K562 (cell line): ENCODE results near the gene NAPB. TPM values are rescaled to one million over a fixed set of nuclear protein-coding genes. Genes with fewer than 3 reads are reported as not detected.

Experiments
- ATF6 ChIP-seq: sonication (generic); formaldehyde crosslinking; IDR thresholded peaks from 2 replicates; pipeline ENCODE4 v1.4.0; 2020; ENCODE audit warnings: mild to moderate bottlenecking, missing genetic modification reagents
- CUX1 ChIP-seq: fragments of 200-800 bp; sonication (Bioruptor generic); IDR thresholded peaks from 2 replicates; pipeline ENCODE4 v1.6.1; 2016; ENCODE audit warnings: missing genetic modification characterization, missing compliant biosample characterization
- DMBX1 ChIP-seq: fragments of 250-450 bp; sonication (Bioruptor Pico); IDR thresholded peaks from 2 replicates; pipeline ENCODE4 v1.8.0; 2022; ENCODE audit warnings: inconsistent platforms, mild to moderate bottlenecking, moderate library complexity, borderline replicate concordance
- ELK3 ChIP-seq: fragments of 450-650 bp; formaldehyde crosslinking; IDR thresholded peaks from 2 replicates; pipeline ENCODE4 v1.4.0; 2020; ENCODE audit warnings: mild to moderate bottlenecking
- GTF2E2 ChIP-seq: fragments of 200-800 bp; sonication (Bioruptor generic); IDR thresholded peaks from 2 replicates; pipeline ENCODE4 v1.6.1; 2016; ENCODE audit warnings: missing genetic modification characterization, missing compliant biosample characterization
- HDAC6 ChIP-seq: IDR thresholded peaks from 2 replicates; pipeline ENCODE4 v1.6.1; 2012; ENCODE audit warnings: low read depth, mild to moderate bottlenecking, control low read depth, inconsistent platforms, low read length, moderate library complexity
- HMGN3 ChIP-seq: IDR thresholded peaks from 2 replicates; pipeline ENCODE4 v1.6.1; 2011; ENCODE audit warnings: borderline replicate concordance, low read depth, mild to moderate bottlenecking, mixed read lengths, low read length; ENCODE audit not compliant: insufficient read length; ENCODE audit errors: extremely low read depth
- IRF9 ChIP-seq: fragments of 450-650 bp; IDR thresholded peaks from 2 replicates; pipeline ENCODE4 v1.6.1; 2016; ENCODE audit warnings: missing biosample characterization, missing genetic modification characterization
- NKRF ChIP-seq: fragments of 450-650 bp; IDR thresholded peaks from 2 replicates; pipeline ENCODE4 v1.6.1; 2016; ENCODE audit warnings: borderline replicate concordance
- SIN3A ChIP-seq, 2 experiments: fragments of 150-350 bp in 1 of 2; IDR thresholded peaks; 2 replicates each; pipeline ENCODE4 v1.6.1; 2011 to 2016; ENCODE audit warnings: borderline replicate concordance in 2 of 2, low read depth in 2 of 2, low read length in 2 of 2, mild to moderate bottlenecking in 2 of 2, moderate library complexity in 2 of 2; ENCODE audit not compliant: control insufficient read depth in 1 of 2
- STAG1 ChIP-seq: sonication (generic); formaldehyde crosslinking; IDR thresholded peaks from 2 replicates; pipeline ENCODE4 v1.5.0; 2020; ENCODE audit warnings: missing genetic modification reagents, borderline replicate concordance
- TFAM ChIP-seq: fragments of 250-450 bp; sonication (Bioruptor Pico); conservative IDR thresholded peaks from 2 replicates; pipeline ENCODE4 v1.5.0; 2021; ENCODE audit warnings: mild to moderate bottlenecking, moderate library complexity
- polyA plus RNA-seq, 8 experiments: library from polyadenylated mRNA; depleted of rRNA in 4 of 8; stranded (reverse) in 5 of 8; unstranded in 3 of 8; fragments of >200 nt; fragmentation: Nextera tagmentation in 2 of 8; fragmentation: Illumina TruSeq in 1 of 8; extraction: Ambion mirVana in 2 of 8; extraction: Trizol in 1 of 8; gene quantifications; 2 replicates each; pipeline versions ENCODE4 v1.2.1 to v1.2.3, GENCODE V29; 2011 to 2014; ENCODE audit warnings: inconsistent platforms in 1 of 8, missing spikeins in 1 of 8
- total RNA-seq, 7 experiments: library from RNA; depleted of rRNA in 6 of 7; stranded (reverse); fragments of >200 nt in 6 of 7; fragmentation: Illumina TruSeq in 2 of 7; extraction: Trizol in 2 of 7; gene quantifications; 2 replicates each; pipeline versions ENCODE4 v1.2.1 to v1.2.3, GENCODE V29; 2011 to 2021; ENCODE audit warnings: low replicate concordance in 1 of 7

NAPB gene
- total and polyA plus RNA-seq, 9 of the 15 experiments (the other 6 are each of a cell fraction or from before 2014, with no cell fraction given) = 1.4 to 7.7 (median 5.2) TPM

GRCh38 chr20:23357767-23358562 lies 63.3 kb downstream of the NAPB start (continued):
- TF ChIP-seq HMGN3 = peak; percentile 79
- TF ChIP-seq GTF2E2 (tag) = no peak
- no peak for TF ChIP-seq STAG1
- TF ChIP-seq NKRF = peak; percentile 41; the same call in 1 of the 2 replicates
- TF ChIP-seq ATF6 (CRISPR knock-in tag) = peak; percentile 20; the same call in 1 of the 2 replicates
- no peak for TF ChIP-seq TFAM (CRISPR knock-in tag)
- no peak for TF ChIP-seq CUX1 (CRISPR knock-in tag)
- TF ChIP-seq DMBX1 = no peak
- TF ChIP-seq IRF9 (tag) = no peak
- no peak for TF ChIP-seq HDAC6
- TF ChIP-seq ELK3 (CRISPR knock-in tag) = no peak
- peak; percentile 57 to 76; a peak in 2 of 4 replicates for TF ChIP-seq SIN3A (IDR thresholded peaks at IDR 0.05; ENCODE audit: borderline replicate concordance in 2 of 2, control insufficient read depth in 1 of 2, low read depth in 2 of 2, low read length in 2 of 2)
